ENCODE measurements around the gene CSPG4. TPM values are rescaled to one million over a fixed set of nuclear protein-coding genes. Genes with fewer than 3 reads are reported as not detected.

The CSPG4 gene
- total RNA-seq, 6 experiments from 2014 or later = 0.12 to 0.29 (median 0.20) TPM

- WGBS (ENCODE audit: insufficient coverage, low coverage, low lambda C conversion rate, missing lambda C conversion rate) = 33% methylated on average over 10 of the region's 11 CpGs
- peaks cover 0 to 46% (median 23%) of the 10 kb centered on the region in 4 donors for H3K4me1 ChIP-seq
- H3K27ac ChIP-seq = peak overlapping the region in 2 of 3 donors; percentile 36 to 47
- TF ChIP-seq CTCF (IDR thresholded peaks at IDR 0.05) = no peak
- TF ChIP-seq POLR2A (IDR thresholded peaks at IDR 0.05) = no peak
- no peaks in the 10 kb centered on the region for H3K9me3 ChIP-seq
- intact Hi-C loops (cut with DNase I) = no loop called here
- no peaks in the 10 kb centered on the region for H3K27me3 ChIP-seq
- peak in 1 of 3 donors; percentile 44 for DNase-seq
- H3K4me3 ChIP-seq = no peak overlapping the region
- H3K36me3 ChIP-seq = peaks cover 0 to 2% (median 0%) of the 10 kb centered on the region in 4 donors
- peak; percentile 55 to 62 (median 60) for ATAC-seq
Observed at GRCh38 chr15:75663931-75664421, 48.7 kb downstream of the CSPG4 start.

GRCh38 chr15:75662823-75663519 lies 49.7 kb downstream of the CSPG4 start:
- H3K4me1 ChIP-seq = peaks cover 0 to 46% (median 23%) of the 10 kb centered on the region in 4 donors
- H3K27me3 ChIP-seq = no peaks in the 10 kb centered on the region
- DNase-seq (no peak), ATAC-seq (no peak)
- H3K27ac ChIP-seq = no peak overlapping the region
- peaks cover 0 to 5% (median 1%) of the 10 kb centered on the region in 4 donors for H3K36me3 ChIP-seq
- TF ChIP-seq POLR2A (IDR thresholded peaks at IDR 0.05) (no peak), CTCF (IDR thresholded peaks at IDR 0.05) (no peak)
- WGBS (ENCODE audit: insufficient coverage, low coverage, low lambda C conversion rate, missing lambda C conversion rate) = 80% methylated on average over 6 of the region's 9 CpGs
- no peak overlapping the region for H3K4me3 ChIP-seq
- intact Hi-C loops (cut with DNase I) = no loop called here
- no peaks in the 10 kb centered on the region for H3K9me3 ChIP-seq

GRCh38 chr15:75661756-75662140 lies 50.9 kb downstream of the CSPG4 start:
- Histone ChIP-seq H3K4me3 (no peak overlapping the region), H3K36me3 (peaks cover 0 to 9% (median 2%) of the 10 kb centered on the region in 4 donors), H3K9me3 (no peaks in the 10 kb centered on the region), H3K27me3 (no peaks in the 10 kb centered on the region), H3K4me1 (peaks cover 0 to 43% (median 22%) of the 10 kb centered on the region in 4 donors), H3K27ac (peak overlapping the region; percentile 52 to 65 (median 58))
- 71% methylated on average over 3 of the region's 3 CpGs for WGBS (ENCODE audit: insufficient coverage, low coverage, low lambda C conversion rate, missing lambda C conversion rate)
- DNase-seq = no peak
- intact Hi-C loops (cut with DNase I) = no loop called here
- no peak for TF ChIP-seq CTCF (IDR thresholded peaks at IDR 0.05)
- TF ChIP-seq POLR2A (IDR thresholded peaks at IDR 0.05) = no peak
- ATAC-seq = no peak

- Histone ChIP-seq H3K4me3 (no peak overlapping the region), H3K27me3 (no peaks in the 10 kb centered on the region), H3K27ac (peak overlapping the region; percentile 52 to 65 (median 58)), H3K9me3 (no peaks in the 10 kb centered on the region), H3K4me1 (peaks cover 0 to 38% (median 17%) of the 10 kb centered on the region in 4 donors), H3K36me3 (peaks cover 0 to 9% (median 2%) of the 10 kb centered on the region in 4 donors)
- TF ChIP-seq POLR2A (IDR thresholded peaks at IDR 0.05) = peak; percentile 25
- TF ChIP-seq CTCF (IDR thresholded peaks at IDR 0.05) = no peak
- intact Hi-C loops (cut with DNase I) = no loop called here
- peak; percentile 77 to 88 (median 84) for ATAC-seq
- DNase-seq = peak; percentile 83 to 90 (median 83)
- WGBS (ENCODE audit: insufficient coverage, low coverage, low lambda C conversion rate, missing lambda C conversion rate) = 33% methylated on average over 5 of the region's 14 CpGs
Observed at GRCh38 chr15:75661100-75661755, 51.4 kb downstream of the CSPG4 start.

Measured in right lobe of liver (tissue), 6 donors.